Loucy (cell line): Measurements from ENCODE around the gene IQCH.

Experiments used
- CTCF ChIP-seq: fragments of 200-600 bp; sonication (generic); conservative IDR thresholded peaks from 2 replicates; pipeline ENCODE4 v1.5.1; 2014; ENCODE audit warnings: mild to moderate bottlenecking, antibody characterized with exemption, low read length
- EZH2phosphoT487 ChIP-seq: fragments of 200-600 bp; IDR thresholded peaks from 2 replicates; pipeline ENCODE4 v1.6.1; 2018; ENCODE audit warnings: antibody characterized with exemption, mild to moderate bottlenecking, moderate library complexity, borderline replicate concordance

- TF ChIP-seq EZH2phosphoT487: no peak
- TF ChIP-seq CTCF: no peak
Measured at GRCh38 chr15:67208396-67208795, 46.2 kb upstream of the IQCH start.
